Neuronal stem cell (in vitro differentiated cells): ENCODE data around the gene LILRA1.

ENCODE experiments used
- DNase-seq: peaks from one replicate; pipeline ENCODE4 v3.0.0-alpha.2; 2013; ENCODE audit warnings: low spot score
- H2AFZ ChIP-seq: one replicate; pipeline ENCODE4 v1.6.1; 2013; ENCODE audit warnings: mild to moderate bottlenecking, low read length, inconsistent platforms
- H2AK5ac ChIP-seq: 2 replicates; pipeline ENCODE4 v1.6.1; 2013; ENCODE audit warnings: low read depth, mild to moderate bottlenecking, inconsistent platforms, low read length, moderate library complexity, mixed read lengths
- H2BK120ac ChIP-seq: 2 replicates; pipeline ENCODE4 v1.6.1; 2013; ENCODE audit warnings: low read depth, mild to moderate bottlenecking, inconsistent platforms, low read length, moderate library complexity, mixed read lengths
- H2BK12ac ChIP-seq: one replicate; pipeline ENCODE4 v1.6.1; 2013; ENCODE audit warnings: low read length, inconsistent platforms
- H2BK15ac ChIP-seq: 2 replicates; pipeline ENCODE4 v1.6.1; 2013; ENCODE audit warnings: mild to moderate bottlenecking, low read length, inconsistent platforms, mixed read lengths
- H2BK5ac ChIP-seq: one replicate; pipeline ENCODE4 v1.6.1; 2013; ENCODE audit warnings: inconsistent platforms, mild to moderate bottlenecking, low read length, moderate library complexity
- H3K14ac ChIP-seq: one replicate; pipeline ENCODE4 v1.6.1; 2013; ENCODE audit warnings: low read length, inconsistent platforms
- H3K18ac ChIP-seq: 2 replicates; pipeline ENCODE4 v1.6.1; 2013; ENCODE audit warnings: low read length, inconsistent platforms
- H3K23ac ChIP-seq: 2 replicates; pipeline ENCODE4 v1.6.1; 2013; ENCODE audit warnings: low read depth, mild to moderate bottlenecking, mixed read lengths, low read length, inconsistent platforms; ENCODE audit not compliant: poor library complexity
- H3K27ac ChIP-seq: replicated peaks from 3 replicates; pipeline ENCODE4 v1.5.1; 2013; ENCODE audit warnings: low read length, inconsistent platforms
- H3K27me3 ChIP-seq, 3 experiments: 2 replicates each; pipeline ENCODE4 v1.6.1; 2013; ENCODE audit warnings: low read length in 3 of 3, mild to moderate bottlenecking in 2 of 3, inconsistent platforms in 1 of 3, low read depth in 1 of 3, mixed read lengths in 1 of 3, moderate library complexity in 1 of 3; ENCODE audit not compliant: control insufficient read depth in 3 of 3, insufficient read depth in 3 of 3
- H3K36me3 ChIP-seq, 2 donors: replicated peaks in 1 of 2; 2 replicates each; pipeline ENCODE4 v1.6.1; 2013; ENCODE audit warnings: low read length in 2 of 2; ENCODE audit not compliant: control insufficient read depth in 2 of 2, insufficient read depth in 2 of 2
- H3K4ac ChIP-seq: 2 replicates; pipeline ENCODE4 v1.6.1; 2013; ENCODE audit warnings: inconsistent platforms, mild to moderate bottlenecking, low read length, moderate library complexity
- H3K4me1 ChIP-seq, 2 donors: 1 replicate in 1 of 2; 2 replicates in 1 of 2; pipeline ENCODE4 v1.6.1; 2013; ENCODE audit warnings: low read length in 2 of 2, low read depth in 1 of 2; ENCODE audit not compliant: control insufficient read depth in 2 of 2, insufficient read depth in 1 of 2
- H3K4me2 ChIP-seq: one replicate; pipeline ENCODE4 v1.6.1; 2013; ENCODE audit warnings: mild to moderate bottlenecking, low read length, inconsistent platforms; ENCODE audit not compliant: insufficient read depth, poor library complexity, severe bottlenecking
- H3K4me3 ChIP-seq, 2 donors: 2 replicates each; pipeline ENCODE4 v1.5.1; 2013; ENCODE audit warnings: low read length in 2 of 2, mild to moderate bottlenecking in 2 of 2, inconsistent platforms in 1 of 2, moderate library complexity in 1 of 2
- H3K79me1 ChIP-seq: one replicate; pipeline ENCODE4 v1.6.1; 2013; ENCODE audit warnings: low read depth, mild to moderate bottlenecking, inconsistent platforms, low read length, moderate library complexity
- H3K9ac ChIP-seq: one replicate; pipeline ENCODE4 v1.6.1; 2013; ENCODE audit warnings: mild to moderate bottlenecking, low read depth, low read length, inconsistent platforms; ENCODE audit not compliant: poor library complexity
- H3K9me3 ChIP-seq, 2 donors: replicated peaks in 1 of 2; 2 replicates each; pipeline versions ENCODE3 to v1.6.1; 2013; ENCODE audit warnings: low read length in 2 of 2, mild to moderate bottlenecking in 2 of 2, inconsistent platforms in 1 of 2, low read depth in 1 of 2, mixed read lengths in 1 of 2, moderate library complexity in 1 of 2; ENCODE audit not compliant: control insufficient read depth in 2 of 2, insufficient read depth in 1 of 2
- H4K8ac ChIP-seq: one replicate; pipeline ENCODE4 v1.6.1; 2013; ENCODE audit warnings: low read depth, mild to moderate bottlenecking, inconsistent platforms, low read length, moderate library complexity
- H4K91ac ChIP-seq: one replicate; pipeline ENCODE4 v1.6.1; 2013; ENCODE audit warnings: low read length, low read depth, mild to moderate bottlenecking, inconsistent platforms; ENCODE audit not compliant: poor library complexity
- WGBS, 2 donors: extraction: QIAGEN DNeasy Blood & Tissue Kit; methylation state at CpG; one replicate each; pipeline ENCODE4 v1.1.7; 2013; ENCODE audit warnings: missing lambda C conversion rate in 2 of 2, mixed read lengths in 1 of 2; ENCODE audit not compliant: insufficient read length in 2 of 2, insufficient replicate concordance in 1 of 2; ENCODE audit errors: extremely low coverage in 2 of 2; 5-methylcytosine and 5-hydroxymethylcytosine counted together

LILRA1 gene

DNA sequence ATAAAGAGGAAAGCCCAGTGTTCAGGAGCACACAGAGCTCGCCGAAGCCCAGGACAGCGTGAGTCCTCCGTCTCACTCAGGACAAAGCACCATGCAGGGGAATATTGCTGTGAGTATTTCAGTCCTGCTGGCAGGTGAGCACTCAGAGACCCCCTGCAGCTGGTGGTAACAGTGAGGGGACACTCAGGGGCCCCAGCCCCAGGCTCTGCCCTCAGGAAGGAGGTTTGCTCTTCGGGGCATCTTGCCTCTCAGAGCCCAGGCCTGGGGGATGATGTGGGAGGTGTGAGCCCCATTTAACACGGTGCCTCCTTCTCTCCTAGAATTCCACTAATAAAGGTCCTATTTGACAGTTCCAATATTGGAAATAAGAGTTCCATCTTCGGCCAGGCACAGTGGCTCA is 14.8 kb downstream of the LILRA1 start:
- H2BK12ac ChIP-seq: no peak overlapping the region
- no peak overlapping the region for H2BK15ac ChIP-seq
- no peaks in the 10 kb centered on the region for H3K36me3 ChIP-seq
- no peak overlapping the region for H2BK120ac ChIP-seq
- no peaks in the 10 kb centered on the region for H3K79me1 ChIP-seq
- no peak for DNase-seq
- H4K8ac ChIP-seq: no peak overlapping the region
- no peaks in the 10 kb centered on the region for H3K4me1 ChIP-seq
- no CpG with 5 or more reads among the region's 7 CpGs for WGBS, 2 donors
- H2BK5ac ChIP-seq: no peak overlapping the region
- H2AK5ac ChIP-seq: no peak overlapping the region
- H3K27ac ChIP-seq: no peak overlapping the region
- H4K91ac ChIP-seq: no peak overlapping the region
- H3K14ac ChIP-seq: no peak overlapping the region
- H3K9ac ChIP-seq: no peak overlapping the region
- no peak overlapping the region for H3K4ac ChIP-seq
- H3K27me3 ChIP-seq: no peaks in the 10 kb centered on the region
- no peak overlapping the region for H2AFZ ChIP-seq
- H3K18ac ChIP-seq: no peak overlapping the region
- H3K4me2 ChIP-seq: no peak overlapping the region
- H3K23ac ChIP-seq: no peak overlapping the region
- peaks cover 4 to 40% of the 10 kb centered on the region in 2 donors for H3K9me3 ChIP-seq
- no peak overlapping the region for H3K4me3 ChIP-seq

- Histone ChIP-seq H3K18ac (no peak overlapping the region), H3K14ac (no peak overlapping the region), H4K91ac (no peak overlapping the region), H3K4me3 (peak overlapping the region in 1 of 2 donors; percentile 49), H3K4me1 (no peaks in the 10 kb centered on the region), H3K27ac (no peak overlapping the region), H3K4me2 (no peak overlapping the region), H2BK12ac (no peak overlapping the region), H3K36me3 (no peaks in the 10 kb centered on the region), H2AK5ac (no peak overlapping the region), H3K4ac (no peak overlapping the region), H2BK15ac (no peak overlapping the region), H2BK120ac (no peak overlapping the region), H3K9ac (no peak overlapping the region), H3K23ac (no peak overlapping the region), H2BK5ac (no peak overlapping the region), H2AFZ (no peak overlapping the region), H4K8ac (no peak overlapping the region), H3K27me3 (no peaks in the 10 kb centered on the region), H3K79me1 (no peaks in the 10 kb centered on the region), H3K9me3 (peaks cover 4 to 40% of the 10 kb centered on the region in 2 donors)
- DNase-seq: no peak
- no CpG with 5 or more reads among the region's 15 CpGs for WGBS, 2 donors
These were observed 15.4 kb downstream of the LILRA1 start for GRCh38 chr19:54608792-54609191.

- Histone ChIP-seq H2BK5ac (no peak overlapping the region), H2BK15ac (no peak overlapping the region), H3K23ac (no peak overlapping the region), H3K4me1 (no peaks in the 10 kb centered on the region), H3K4me3 (peak overlapping the region in 1 of 2 donors; percentile 52), H2AK5ac (no peak overlapping the region), H3K79me1 (no peaks in the 10 kb centered on the region), H2AFZ (no peak overlapping the region), H3K18ac (no peak overlapping the region), H3K27ac (no peak overlapping the region), H3K9ac (no peak overlapping the region), H3K9me3 (peaks cover 4 to 40% of the 10 kb centered on the region in 2 donors), H4K8ac (no peak overlapping the region), H3K27me3 (no peaks in the 10 kb centered on the region), H4K91ac (no peak overlapping the region), H3K4ac (no peak overlapping the region), H3K14ac (no peak overlapping the region), H3K36me3 (no peaks in the 10 kb centered on the region), H2BK120ac (no peak overlapping the region), H2BK12ac (no peak overlapping the region), H3K4me2 (no peak overlapping the region)
- WGBS, 2 donors: no CpG with 5 or more reads among the region's 26 CpGs
- no peak for DNase-seq
These were observed 15.9 kb downstream of the LILRA1 start for GRCh38 chr19:54609356-54609791.

DNA sequence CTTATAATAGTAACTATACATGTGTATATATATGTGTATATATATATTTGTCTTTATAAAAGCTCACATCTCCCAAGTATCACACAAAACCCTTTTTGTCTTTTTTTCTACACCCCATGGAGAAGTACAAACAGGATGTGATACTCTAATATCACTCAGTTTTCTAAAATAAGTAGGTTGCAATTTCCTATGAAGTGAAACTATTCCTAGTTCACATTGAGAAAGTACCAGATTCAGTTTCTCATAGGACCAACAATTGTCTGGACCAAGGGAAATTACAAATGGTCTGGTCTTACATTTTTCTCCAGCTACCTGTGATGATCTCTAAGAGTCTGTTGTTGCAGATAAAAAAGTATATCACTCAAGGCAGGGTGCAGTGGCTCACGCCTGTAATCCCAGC is 19.0 kb downstream of the LILRA1 start:
- no peak overlapping the region for H2BK5ac ChIP-seq
- H2BK120ac ChIP-seq: no peak overlapping the region
- no peaks in the 10 kb centered on the region for H3K36me3 ChIP-seq
- H3K14ac ChIP-seq: no peak overlapping the region
- no peak overlapping the region for H3K4me3 ChIP-seq
- no CpG with 5 or more reads among the region's 1 CpG for WGBS, 2 donors
- no peaks in the 10 kb centered on the region for H3K79me1 ChIP-seq
- H3K23ac ChIP-seq: no peak overlapping the region
- H3K9me3 ChIP-seq: peaks cover 0 to 34% of the 10 kb centered on the region in 2 donors
- no peaks in the 10 kb centered on the region for H3K27me3 ChIP-seq
- no peak overlapping the region for H2BK15ac ChIP-seq
- H3K27ac ChIP-seq: no peak overlapping the region
- DNase-seq: no peak
- H3K4me2 ChIP-seq: no peak overlapping the region
- H3K4me1 ChIP-seq: no peaks in the 10 kb centered on the region
- H2BK12ac ChIP-seq: no peak overlapping the region
- no peak overlapping the region for H4K91ac ChIP-seq
- H3K18ac ChIP-seq: no peak overlapping the region
- no peak overlapping the region for H4K8ac ChIP-seq
- H2AK5ac ChIP-seq: no peak overlapping the region
- H3K4ac ChIP-seq: no peak overlapping the region
- no peak overlapping the region for H3K9ac ChIP-seq
- no peak overlapping the region for H2AFZ ChIP-seq
